Tibial nerve (tissue), 4 donors: ENCODE data around the gene TPSD1.

ENCODE experiments used
- EP300 ChIP-seq, 2 donors: sonication (generic); formaldehyde crosslinking; IDR thresholded peaks; one replicate each; pipeline ENCODE4 v1.6.1; 2017; ENCODE audit warnings: antibody characterized with exemption in 2 of 2, mild to moderate bottlenecking in 1 of 2
- POLR2A ChIP-seq, 2 donors: fragments of 450-650 bp; IDR thresholded peaks; one replicate each; pipeline ENCODE4 v1.6.1; 2017; ENCODE audit warnings: antibody characterized with exemption in 2 of 2, mild to moderate bottlenecking in 2 of 2, moderate library complexity in 2 of 2
- TF ChIP-seq, protein P1 (sequence below), 5 experiments: fragments of 200-600 bp in 3 of 5; fragments of 450-650 bp in 2 of 5; sonication (generic) in 3 of 5; IDR thresholded peaks; one replicate each; pipeline ENCODE4 v1.5.1; 2016 to 2019; ENCODE audit warnings: antibody characterized with exemption in 5 of 5, mild to moderate bottlenecking in 3 of 5, moderate library complexity in 2 of 5

GRCh38 chr16:1273816-1274215, 17.9 kb downstream of the TPSD1 start:
- TF ChIP-seq, protein P1, sequence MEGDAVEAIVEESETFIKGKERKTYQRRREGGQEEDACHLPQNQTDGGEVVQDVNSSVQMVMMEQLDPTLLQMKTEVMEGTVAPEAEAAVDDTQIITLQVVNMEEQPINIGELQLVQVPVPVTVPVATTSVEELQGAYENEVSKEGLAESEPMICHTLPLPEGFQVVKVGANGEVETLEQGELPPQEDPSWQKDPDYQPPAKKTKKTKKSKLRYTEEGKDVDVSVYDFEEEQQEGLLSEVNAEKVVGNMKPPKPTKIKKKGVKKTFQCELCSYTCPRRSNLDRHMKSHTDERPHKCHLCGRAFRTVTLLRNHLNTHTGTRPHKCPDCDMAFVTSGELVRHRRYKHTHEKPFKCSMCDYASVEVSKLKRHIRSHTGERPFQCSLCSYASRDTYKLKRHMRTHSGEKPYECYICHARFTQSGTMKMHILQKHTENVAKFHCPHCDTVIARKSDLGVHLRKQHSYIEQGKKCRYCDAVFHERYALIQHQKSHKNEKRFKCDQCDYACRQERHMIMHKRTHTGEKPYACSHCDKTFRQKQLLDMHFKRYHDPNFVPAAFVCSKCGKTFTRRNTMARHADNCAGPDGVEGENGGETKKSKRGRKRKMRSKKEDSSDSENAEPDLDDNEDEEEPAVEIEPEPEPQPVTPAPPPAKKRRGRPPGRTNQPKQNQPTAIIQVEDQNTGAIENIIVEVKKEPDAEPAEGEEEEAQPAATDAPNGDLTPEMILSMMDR (IDR thresholded peaks at IDR 0.05): no peak
- TF ChIP-seq POLR2A (IDR thresholded peaks at IDR 0.05): no peak
- no peak for TF ChIP-seq EP300 (IDR thresholded peaks at IDR 0.05)
